GF-D8 (cell line): ENCODE data around the gene FAM81A.
"Not testable (repeated sequence)": the region's sequence is repeated elsewhere in the genome, so short reads cannot be mapped to it uniquely, and the experiment has no call there.

Source experiments
- DNase-seq: peaks from one replicate; lab custom pipeline; 2025; lab: John Stamatoyannopoulos, UW

FAM81A gene

DNA sequence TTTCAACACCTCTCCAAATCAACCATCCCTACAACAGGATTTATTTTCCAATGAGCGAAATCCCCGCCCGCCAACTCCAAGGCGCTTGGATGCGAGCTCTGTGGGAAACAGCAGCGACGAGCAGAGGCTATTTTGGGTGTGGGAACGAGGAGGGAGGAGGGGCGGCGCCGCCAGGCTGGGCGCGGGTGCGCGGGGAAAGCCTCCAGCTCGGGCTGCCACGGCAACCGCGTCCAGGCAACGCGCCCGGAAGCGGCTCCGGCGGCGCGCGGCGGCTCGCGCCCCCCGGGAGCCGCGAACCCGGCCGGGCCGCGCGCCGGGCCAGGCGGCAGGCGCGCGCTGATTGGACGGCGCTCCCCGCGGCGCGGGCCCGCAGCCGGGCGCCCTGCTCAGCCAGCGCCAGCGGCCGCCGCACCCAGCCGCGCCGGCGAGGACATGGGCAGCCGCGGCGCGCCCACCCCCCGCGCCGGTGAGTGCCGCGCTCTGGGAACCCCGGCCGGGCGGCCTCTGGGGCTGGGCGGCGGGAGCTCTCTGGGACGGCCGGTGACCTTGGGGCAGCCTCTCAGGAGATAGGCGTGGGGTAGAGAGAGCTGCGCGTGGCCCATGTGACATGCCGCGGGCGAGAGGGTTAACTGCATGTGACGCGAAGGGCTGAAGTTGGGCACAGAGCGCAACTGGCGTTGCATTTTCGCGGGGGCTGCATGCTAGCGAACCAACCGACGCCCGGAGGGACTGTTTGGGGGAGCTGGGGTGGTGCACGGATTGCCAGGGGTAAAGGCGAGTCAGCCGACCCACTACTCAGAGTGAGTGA, at the start of gene FAM81A:
FAM81A (plus strand) TSS at position 370 of the 808 bp plus-strand sequence. CDS start 20,441 bp downstream, outside the sequence.
- no peak for DNase-seq

DNA sequence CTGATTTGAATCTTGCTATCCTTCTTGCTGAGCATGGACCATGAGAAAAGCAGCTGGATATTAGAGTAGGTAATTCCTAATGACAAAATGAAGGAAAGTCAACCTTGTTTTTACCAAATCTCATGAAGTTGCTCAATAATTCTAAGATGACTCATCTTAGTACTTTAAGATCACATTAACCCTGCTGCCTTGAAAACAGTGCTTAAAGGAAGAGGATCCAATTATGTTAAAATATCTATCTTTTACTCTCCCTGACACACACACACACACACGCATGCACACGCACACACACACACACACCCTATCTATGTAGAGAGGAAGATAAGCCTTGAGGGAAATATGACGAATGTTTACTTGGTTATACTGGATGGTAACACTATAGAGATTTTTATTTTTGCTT, 49.3 kb upstream of the FAM81A start:
- no peak for DNase-seq

- DNase-seq, result no peak
These were observed 45.7 kb upstream of the FAM81A start for GRCh38 chr15:59392299-59392698.

DNA sequence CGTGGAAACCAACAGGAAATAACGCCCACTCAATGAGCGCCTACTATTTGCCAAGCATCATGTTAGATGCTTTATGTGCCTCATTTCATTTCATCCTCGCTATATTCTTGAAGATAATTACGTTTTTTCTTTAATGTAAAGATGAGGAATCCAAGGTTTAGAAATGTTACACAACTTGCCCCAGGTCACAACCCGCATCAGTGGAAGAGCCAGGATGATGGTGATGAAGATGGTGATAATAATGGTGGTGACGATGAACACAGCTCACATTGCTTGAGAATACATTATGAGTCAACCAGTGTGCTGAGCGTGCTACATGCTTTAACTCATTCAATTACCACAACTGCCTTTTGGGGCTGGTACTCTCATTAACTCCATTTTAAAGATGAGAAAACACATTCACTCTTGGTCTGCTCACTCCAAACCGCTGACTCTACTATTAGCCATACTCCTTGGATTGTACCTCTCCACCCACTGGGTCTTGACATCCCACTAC, 43.8 kb upstream of the FAM81A start:
- no peak for DNase-seq

- no peak for DNase-seq
These were observed 41.8 kb upstream of the FAM81A start for GRCh38 chr15:59396211-59396610.

GRCh38 chr15:59396679-59397078, 41.3 kb upstream of the FAM81A start:
- DNase-seq, result no peak

DNA sequence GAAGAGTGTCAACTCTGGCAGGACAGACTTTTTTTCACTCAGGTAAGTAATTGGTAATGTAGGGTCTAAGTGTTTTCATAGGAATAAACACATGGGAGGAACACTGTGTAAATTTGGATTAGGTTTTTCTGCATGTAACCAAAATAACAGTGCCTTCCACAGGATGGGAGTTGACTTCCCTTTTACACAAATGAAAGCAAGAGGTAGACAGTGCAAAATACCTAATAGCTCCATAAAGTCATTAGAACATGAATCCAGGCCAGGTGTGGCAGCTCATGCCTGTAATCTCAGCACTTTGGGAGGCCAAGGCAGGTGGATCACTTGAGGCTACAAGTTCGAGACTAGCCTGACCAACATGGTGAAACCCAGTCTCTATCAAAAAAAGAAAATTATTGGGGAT, 39.8 kb upstream of the FAM81A start:
- DNase-seq, result no peak

GRCh38 chr15:59399465-59400102, 38.4 kb upstream of the FAM81A start:
- no peak for DNase-seq

- DNase-seq, result no peak
These were observed 37.7 kb upstream of the FAM81A start for GRCh38 chr15:59400103-59400813.

DNA sequence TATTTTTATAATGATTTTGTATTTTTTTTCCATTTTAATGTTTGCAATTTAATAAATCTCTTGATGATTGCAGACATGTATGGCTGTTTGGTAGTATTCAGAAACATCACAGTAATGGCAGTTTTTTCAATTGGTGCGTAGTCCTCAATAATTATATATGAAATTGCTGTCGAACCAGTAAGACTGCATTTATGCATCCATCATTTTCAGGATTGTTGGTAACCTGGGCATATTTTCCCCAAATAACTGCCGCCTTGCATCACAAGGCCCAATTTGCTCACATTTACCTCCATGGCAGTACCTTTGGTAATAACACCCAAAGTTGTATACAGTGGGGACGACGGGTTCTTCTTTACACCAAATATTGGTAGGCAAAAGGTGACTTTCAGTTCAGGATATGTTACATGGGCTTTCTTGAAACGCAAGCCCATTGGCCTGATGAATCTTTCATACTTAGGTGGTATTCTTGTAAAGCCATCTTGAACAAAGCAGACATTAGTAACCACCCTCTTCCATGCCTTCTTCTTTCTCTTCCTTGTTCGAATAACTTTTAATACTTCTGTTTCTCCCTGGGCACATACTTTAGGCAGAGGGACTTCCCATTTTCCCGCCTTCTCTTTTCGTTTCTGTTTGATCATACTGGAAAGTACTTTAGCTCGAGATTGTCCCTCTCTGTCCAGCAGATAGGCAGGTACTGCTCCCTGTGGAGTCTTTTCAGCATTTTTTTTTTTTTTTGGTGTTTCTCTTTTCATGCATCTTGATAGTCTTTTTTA, 36.7 kb upstream of the FAM81A start:
- not testable (repeated sequence) for DNase-seq

- no peak for DNase-seq
These were observed 36.0 kb upstream of the FAM81A start for GRCh38 chr15:59401824-59402569.

- DNase-seq, result no peak
These were observed 32.9 kb upstream of the FAM81A start for GRCh38 chr15:59405079-59405478.

DNA sequence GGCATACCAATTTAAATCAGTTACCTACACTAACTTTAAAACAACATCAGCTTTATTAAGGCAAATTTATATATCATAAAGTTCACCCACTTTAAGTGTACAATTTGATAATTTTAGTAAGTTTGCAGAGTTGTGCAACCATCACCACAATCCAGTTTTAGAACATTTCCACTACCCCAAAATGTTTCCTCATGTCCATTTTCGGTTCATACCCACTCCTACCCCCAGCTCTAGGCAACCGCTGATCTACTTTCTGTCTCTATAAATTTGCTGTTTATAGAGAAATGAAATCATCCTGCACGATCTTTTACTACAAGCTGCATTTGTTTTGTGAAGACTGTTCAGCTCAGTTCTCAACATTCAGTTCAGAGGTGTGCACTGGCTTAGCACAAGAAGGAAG, 31.5 kb upstream of the FAM81A start:
- no peak for DNase-seq

DNA sequence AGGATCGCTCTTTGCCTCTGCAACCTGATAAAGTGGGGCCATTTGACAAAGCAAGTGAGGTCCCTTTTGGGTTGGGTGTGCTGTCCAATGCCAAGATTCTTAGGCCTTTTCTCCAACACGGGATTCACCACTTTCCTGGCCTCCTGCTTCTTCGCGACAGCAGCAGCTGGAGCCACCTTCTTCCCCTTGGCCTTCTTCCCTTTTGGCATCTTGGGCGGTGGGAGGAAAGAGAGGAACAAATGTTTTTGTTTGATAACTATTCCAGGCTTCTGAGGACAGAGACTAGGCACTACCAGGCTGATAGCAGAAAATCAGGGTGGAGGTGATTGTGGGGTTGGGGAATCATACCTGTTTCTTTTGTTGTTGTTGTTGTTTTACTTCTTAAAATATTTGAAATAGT, 30.0 kb upstream of the FAM81A start:
- DNase-seq, result no peak

GRCh38 chr15:59410391-59410896, 27.5 kb upstream of the FAM81A start:
- DNase-seq, result no peak

GRCh38 chr15:59413577-59413976, 24.4 kb upstream of the FAM81A start:
- DNase-seq, result no peak

DNA sequence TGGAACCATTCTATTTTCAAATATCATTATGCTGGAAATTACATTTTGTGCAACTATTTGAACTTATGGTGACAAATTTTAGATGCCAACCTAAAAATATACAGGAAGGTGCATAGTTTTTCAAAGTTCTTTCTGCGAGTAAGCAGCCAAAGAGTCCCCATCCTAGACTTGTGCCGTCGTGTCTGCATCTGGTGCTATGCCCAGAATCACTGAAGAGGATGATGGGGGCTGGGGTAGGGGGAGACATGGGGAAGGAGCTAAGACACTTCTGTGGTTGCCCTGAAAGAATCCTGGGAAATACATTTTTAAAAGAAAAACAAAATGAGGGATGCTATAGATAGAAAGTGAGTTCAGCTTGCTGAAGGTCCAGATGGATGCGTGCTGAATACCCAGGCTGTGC, 21.2 kb upstream of the FAM81A start:
- DNase-seq, result no peak

DNA sequence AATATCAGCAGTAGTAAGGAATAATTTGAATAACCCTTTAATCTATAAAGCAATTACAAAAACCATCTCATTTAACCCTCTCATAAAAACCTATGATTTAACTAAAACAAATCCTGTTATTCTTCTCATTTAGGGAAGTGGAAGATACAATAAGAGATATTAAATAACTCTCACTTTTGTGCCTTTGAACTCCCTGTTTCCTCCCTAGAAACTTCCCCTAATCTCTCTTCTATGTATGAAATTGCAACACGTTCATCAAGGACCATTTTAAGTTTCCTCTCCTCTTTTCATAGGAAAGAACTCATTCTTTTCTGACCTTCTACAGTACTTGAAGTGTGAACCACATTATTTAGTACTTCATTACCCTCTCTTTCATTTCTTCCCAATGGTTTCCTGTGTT, 18.8 kb upstream of the FAM81A start:
- DNase-seq, result no peak

GRCh38 chr15:59420108-59420507, 17.9 kb upstream of the FAM81A start:
- no peak for DNase-seq

GRCh38 chr15:59420986-59421618, 16.9 kb upstream of the FAM81A start:
- DNase-seq, result no peak

- DNase-seq, result no peak
These were observed 13.4 kb upstream of the FAM81A start for GRCh38 chr15:59424616-59425015.
